ENCODE data around the gene SLCO2B1. TPM values are rescaled to one million over a fixed set of nuclear protein-coding genes. Genes with fewer than 3 reads are reported as not detected.

SLCO2B1 gene
- total and polyA plus RNA-seq, 4 experiments from 2014 or later = 2.4 to 2.8 TPM; not detected in 2

DNA sequence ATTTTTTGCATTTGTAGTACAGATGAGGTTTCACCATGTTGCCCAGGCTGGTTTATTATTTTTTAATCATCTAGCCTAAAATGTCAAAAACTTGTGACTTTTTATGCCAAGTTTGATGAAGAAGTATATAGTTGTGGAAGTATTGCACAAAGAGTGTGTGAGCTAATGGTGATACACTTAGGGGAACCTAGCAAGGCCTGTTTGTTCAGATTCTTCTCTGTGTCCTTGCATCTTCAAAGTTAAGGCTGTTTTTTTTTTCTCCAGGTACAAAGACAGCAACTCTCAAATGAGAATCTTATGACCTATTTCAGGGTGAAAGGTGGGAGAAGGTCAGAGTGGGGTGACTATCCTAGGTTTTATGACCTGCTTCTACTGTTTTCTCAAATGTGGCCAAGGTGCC lies 7.3 kb downstream of the SLCO2B1 start:
- CTCF ChIA-PET (ENCODE audit: partially characterized antibody) = interaction anchor here (0.7 to 6.9 kb wide), 3 partner anchors 13 to 47 kb away, joined by 3 to 30 read pairs (median 3); no protein-coding TSS in a partner anchor
- no peaks in the 10 kb centered on the region for H3K36me3 ChIP-seq (ENCODE audit: insufficient read depth, low read length)
- no peak overlapping the region for H3K4me3 ChIP-seq (ENCODE audit: low read length in 2 of 2)
- H3K4me3 Mint-ChIP-seq = no peak overlapping the region
- H3K9me3 Mint-ChIP-seq = peaks cover 0 to 10% (median 2%) of the 10 kb centered on the region in 8 donors
- H3K4me1 Mint-ChIP-seq = peaks cover 0 to 9% (median 2%) of the 10 kb centered on the region in 4 donors
- no peaks in the 10 kb centered on the region for H3K27me3 ChIP-seq (ENCODE audit: insufficient read depth, low read length)
- H3K27me3 Mint-ChIP-seq = no peaks in the 10 kb centered on the region
- no peaks in the 10 kb centered on the region for H3K9me3 ChIP-seq (ENCODE audit: control insufficient read depth in 1 of 2, low read length in 2 of 2)
- DNase-seq = no peak
- no peaks in the 10 kb centered on the region for H3K4me1 ChIP-seq (ENCODE audit: insufficient read depth, low read length)
- POLR2A ChIA-PET (ENCODE audit: partially characterized antibody) = no interaction called here
- no peaks in the 10 kb centered on the region for H3K36me3 Mint-ChIP-seq
- H3K27ac ChIP-seq (ENCODE audit: low read depth, low read length) = no peak overlapping the region
- intact Hi-C loops (cut with micrococcal nuclease) = no loop called here
- H3K27ac Mint-ChIP-seq = no peak overlapping the region

DNA sequence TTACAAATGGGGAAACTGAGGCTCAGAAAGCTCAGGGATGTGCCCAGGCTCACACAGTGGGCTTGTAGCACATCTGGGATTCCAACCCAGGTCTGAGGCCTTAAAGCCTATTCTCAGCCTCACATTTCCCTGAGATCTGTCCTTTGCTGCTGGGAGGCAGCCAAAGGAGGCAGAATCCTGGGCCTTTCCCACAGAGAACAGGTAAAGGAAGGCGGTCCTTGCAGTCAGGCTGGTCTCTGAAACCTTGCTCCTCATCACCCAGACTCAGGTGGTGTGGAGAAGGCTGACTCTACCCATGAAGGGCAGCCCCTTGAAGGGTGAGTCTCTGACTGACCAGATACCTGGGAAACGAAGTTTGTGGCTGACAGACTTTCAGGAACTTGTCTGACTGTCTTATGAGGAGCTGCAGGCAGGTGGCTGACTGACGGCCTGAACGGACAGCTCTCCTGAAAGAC lies 7.8 kb downstream of the SLCO2B1 start:
- Mint-ChIP-seq H3K36me3 (no peaks in the 10 kb centered on the region), H3K4me1 (peaks cover 0 to 9% (median 2%) of the 10 kb centered on the region in 4 donors), H3K27ac (no peak overlapping the region), H3K27me3 (peaks cover 2% of the 10 kb centered on the region in 2 donors), H3K9me3 (peaks cover 0 to 10% (median 2%) of the 10 kb centered on the region in 8 donors), H3K4me3 (no peak overlapping the region)
- no peaks in the 10 kb centered on the region for H3K36me3 ChIP-seq (ENCODE audit: insufficient read depth, low read length)
- POLR2A ChIA-PET (ENCODE audit: partially characterized antibody) = no interaction called here
- CTCF ChIA-PET (ENCODE audit: partially characterized antibody) = interaction anchor here (1.4 to 6.9 kb wide), 2 partner anchors 13 to 46 kb away, joined by 3 to 30 read pairs; no protein-coding TSS in a partner anchor
- no peak overlapping the region for H3K27ac ChIP-seq (ENCODE audit: low read depth, low read length)
- no peaks in the 10 kb centered on the region for H3K4me1 ChIP-seq (ENCODE audit: insufficient read depth, low read length)
- intact Hi-C loops (cut with micrococcal nuclease) = no loop called here
- no peaks in the 10 kb centered on the region for H3K27me3 ChIP-seq (ENCODE audit: insufficient read depth, low read length)
- H3K9me3 ChIP-seq (ENCODE audit: control insufficient read depth in 1 of 2, low read length in 2 of 2) = no peaks in the 10 kb centered on the region
- no peak overlapping the region for H3K4me3 ChIP-seq (ENCODE audit: low read length in 2 of 2)
- no peak for DNase-seq

DNA sequence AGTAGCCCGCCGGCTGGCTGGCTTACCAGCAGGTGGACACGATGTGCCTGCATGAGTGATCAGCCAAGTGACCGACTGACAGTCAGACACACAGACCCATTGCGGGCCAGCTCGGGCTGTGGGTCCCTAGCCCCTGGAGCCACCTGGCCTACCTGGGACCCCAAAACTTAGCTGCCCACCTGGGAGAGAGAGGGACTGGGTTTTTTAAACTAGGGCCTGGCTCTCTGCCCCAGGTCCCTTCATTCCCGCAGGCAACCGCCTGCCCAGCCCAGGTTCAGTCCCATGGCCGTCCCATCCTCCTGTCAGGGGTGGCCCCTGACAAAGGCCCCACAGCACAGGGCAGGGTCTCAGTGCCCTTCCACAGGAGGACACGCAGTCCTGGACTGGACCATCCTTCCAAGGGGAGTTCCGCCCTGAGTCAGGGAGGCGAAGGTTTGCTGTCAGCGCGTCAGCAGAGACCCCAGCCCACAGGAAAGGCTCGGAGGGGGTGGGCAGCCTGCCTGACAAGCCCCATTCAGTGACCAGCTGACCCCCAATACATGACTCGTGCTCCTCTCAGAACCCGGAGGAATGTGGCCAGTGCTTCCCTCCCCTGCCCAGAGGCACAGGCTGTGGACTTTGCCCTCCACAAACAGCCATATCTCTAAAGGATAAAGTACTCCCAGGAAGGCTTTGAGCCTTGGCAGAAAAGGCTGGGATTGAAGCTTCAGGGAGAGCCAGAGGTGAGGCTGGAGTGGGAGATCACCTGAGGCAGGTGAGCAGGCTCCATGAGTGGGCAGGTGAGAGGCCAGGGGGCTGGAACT lies 8.4 kb downstream of the SLCO2B1 start:
- Mint-ChIP-seq H3K4me3 (no peak overlapping the region), H3K4me1 (peaks cover 0 to 9% (median 2%) of the 10 kb centered on the region in 4 donors), H3K27ac (no peak overlapping the region), H3K9me3 (peaks cover 0 to 10% (median 2%) of the 10 kb centered on the region in 8 donors), H3K36me3 (no peaks in the 10 kb centered on the region), H3K27me3 (peaks cover 2 to 4% of the 10 kb centered on the region in 2 donors)
- Histone ChIP-seq H3K36me3 (ENCODE audit: insufficient read depth, low read length) (no peaks in the 10 kb centered on the region), H3K27me3 (ENCODE audit: insufficient read depth, low read length) (no peaks in the 10 kb centered on the region), H3K4me3 (ENCODE audit: low read length in 2 of 2) (no peak overlapping the region), H3K27ac (ENCODE audit: low read depth, low read length) (no peak overlapping the region), H3K9me3 (ENCODE audit: control insufficient read depth in 1 of 2, low read length in 2 of 2) (no peaks in the 10 kb centered on the region), H3K4me1 (ENCODE audit: insufficient read depth, low read length) (no peaks in the 10 kb centered on the region)
- no peak for DNase-seq
- ChIA-PET POLR2A (ENCODE audit: partially characterized antibody) (no interaction called here), CTCF (ENCODE audit: partially characterized antibody) (interaction anchor here (1.4 to 6.9 kb wide), 2 partner anchors 14 to 46 kb away, joined by 3 to 30 read pairs; no protein-coding TSS in a partner anchor)
- intact Hi-C loops (cut with micrococcal nuclease) = no loop called here

DNA sequence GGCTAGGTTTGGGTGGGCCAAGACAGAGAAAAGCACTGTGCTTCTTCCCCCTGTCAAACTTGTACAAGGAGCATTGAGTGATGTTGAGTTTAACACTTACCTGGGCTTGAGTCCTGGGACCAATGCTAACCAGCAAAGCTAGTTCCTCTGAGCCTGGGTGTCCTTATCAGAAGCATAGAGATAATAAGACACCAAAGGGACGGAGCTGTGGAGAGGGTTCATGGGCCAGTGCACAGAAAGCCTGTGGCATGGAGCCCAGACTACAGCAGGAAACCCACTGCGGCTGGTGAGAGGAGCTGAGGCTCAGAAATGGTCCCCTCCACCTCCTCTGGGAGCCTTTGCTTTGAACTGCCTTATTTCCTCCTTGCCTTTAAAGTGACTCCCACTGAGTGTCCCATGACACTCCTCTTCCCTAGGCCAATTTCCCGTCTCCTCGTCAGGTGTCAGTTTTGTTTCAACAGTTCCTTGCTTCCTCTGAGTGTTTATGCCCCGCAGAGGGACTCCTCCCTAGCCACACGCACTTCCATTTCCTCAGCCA lies 9.4 kb downstream of the SLCO2B1 start:
- H3K27me3 ChIP-seq (ENCODE audit: insufficient read depth, low read length) = no peaks in the 10 kb centered on the region
- no peaks in the 10 kb centered on the region for H3K36me3 ChIP-seq (ENCODE audit: insufficient read depth, low read length)
- H3K27ac ChIP-seq (ENCODE audit: low read depth, low read length) = no peak overlapping the region
- Mint-ChIP-seq H3K27me3 (peaks cover 2 to 7% of the 10 kb centered on the region in 2 donors), H3K9me3 (peaks cover 0 to 10% (median 2%) of the 10 kb centered on the region in 8 donors), H3K36me3 (no peaks in the 10 kb centered on the region), H3K27ac (no peak overlapping the region), H3K4me3 (no peak overlapping the region), H3K4me1 (peaks cover 0 to 9% (median 2%) of the 10 kb centered on the region in 4 donors)
- H3K4me3 ChIP-seq (ENCODE audit: low read length in 2 of 2) = no peak overlapping the region
- POLR2A ChIA-PET (ENCODE audit: partially characterized antibody) = no interaction called here
- intact Hi-C loops (cut with micrococcal nuclease) = no loop called here
- H3K4me1 ChIP-seq (ENCODE audit: insufficient read depth, low read length) = no peaks in the 10 kb centered on the region
- no peaks in the 10 kb centered on the region for H3K9me3 ChIP-seq (ENCODE audit: control insufficient read depth in 1 of 2, low read length in 2 of 2)
- DNase-seq = no peak
- CTCF ChIA-PET (ENCODE audit: partially characterized antibody) = no interaction called here

DNA sequence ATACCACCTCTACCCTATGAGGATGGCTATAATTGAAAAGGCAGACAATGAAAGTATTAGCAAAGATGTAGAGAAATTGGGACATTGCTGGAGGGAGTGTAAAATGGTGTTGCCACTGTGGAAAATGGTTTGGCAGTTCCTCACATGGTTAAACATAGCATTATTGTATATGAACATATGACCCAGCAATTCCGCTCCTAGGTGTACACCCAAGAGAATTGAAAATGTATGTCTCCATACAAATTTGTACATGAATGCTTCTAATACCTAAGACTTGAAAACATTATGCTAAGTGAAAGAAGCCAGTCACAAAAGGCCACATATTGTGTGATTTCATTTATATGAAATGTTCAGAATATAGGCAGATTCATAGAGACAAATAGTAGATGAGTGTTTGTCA lies 10.0 kb downstream of the SLCO2B1 start:
- H3K27me3 Mint-ChIP-seq = peaks cover 2 to 9% of the 10 kb centered on the region in 2 donors
- Histone ChIP-seq H3K4me3 (ENCODE audit: low read length in 2 of 2) (no peak overlapping the region), H3K4me1 (ENCODE audit: insufficient read depth, low read length) (no peaks in the 10 kb centered on the region), H3K27me3 (ENCODE audit: insufficient read depth, low read length) (no peaks in the 10 kb centered on the region), H3K9me3 (ENCODE audit: control insufficient read depth in 1 of 2, low read length in 2 of 2) (no peaks in the 10 kb centered on the region), H3K36me3 (ENCODE audit: insufficient read depth, low read length) (no peaks in the 10 kb centered on the region), H3K27ac (ENCODE audit: low read depth, low read length) (no peak overlapping the region)
- H3K4me1 Mint-ChIP-seq = peaks cover 0 to 9% (median 2%) of the 10 kb centered on the region in 4 donors
- no peak overlapping the region for H3K27ac Mint-ChIP-seq
- ChIA-PET POLR2A (ENCODE audit: partially characterized antibody) (no interaction called here), CTCF (ENCODE audit: partially characterized antibody) (no interaction called here)
- no peak for DNase-seq
- H3K36me3 Mint-ChIP-seq = no peaks in the 10 kb centered on the region
- intact Hi-C loops (cut with micrococcal nuclease) = no loop called here
- no peak overlapping the region for H3K4me3 Mint-ChIP-seq
- peaks cover 0 to 10% (median 2%) of the 10 kb centered on the region in 8 donors for H3K9me3 Mint-ChIP-seq

- Histone ChIP-seq H3K9me3 (ENCODE audit: control insufficient read depth in 1 of 2, low read length in 2 of 2) (no peaks in the 10 kb centered on the region), H3K36me3 (ENCODE audit: insufficient read depth, low read length) (no peaks in the 10 kb centered on the region), H3K4me1 (ENCODE audit: insufficient read depth, low read length) (no peaks in the 10 kb centered on the region), H3K27ac (ENCODE audit: low read depth, low read length) (no peak overlapping the region), H3K27me3 (ENCODE audit: insufficient read depth, low read length) (no peaks in the 10 kb centered on the region), H3K4me3 (ENCODE audit: low read length in 2 of 2) (no peak overlapping the region)
- peaks cover 2 to 9% of the 10 kb centered on the region in 2 donors for H3K27me3 Mint-ChIP-seq
- peaks cover 0 to 9% (median 2%) of the 10 kb centered on the region in 4 donors for H3K4me1 Mint-ChIP-seq
- DNase-seq = no peak
- peak overlapping the region in 2 of 7 donors; percentile 36 to 37 for H3K27ac Mint-ChIP-seq
- peak overlapping the region in 1 of 8 donors; percentile 33 for H3K4me3 Mint-ChIP-seq
- H3K36me3 Mint-ChIP-seq = no peaks in the 10 kb centered on the region
- ChIA-PET CTCF (ENCODE audit: partially characterized antibody) (interaction anchor here (0.9 kb wide), 1 partner anchor 16 kb away, joined by 5 read pairs; no protein-coding TSS in a partner anchor), POLR2A (ENCODE audit: partially characterized antibody) (no interaction called here)
- H3K9me3 Mint-ChIP-seq = peaks cover 0 to 10% (median 2%) of the 10 kb centered on the region in 8 donors
- intact Hi-C loops (cut with micrococcal nuclease) = no loop called here
These were observed 10.7 kb downstream of the SLCO2B1 start for GRCh38 chr11:75161506-75162095.

DNA sequence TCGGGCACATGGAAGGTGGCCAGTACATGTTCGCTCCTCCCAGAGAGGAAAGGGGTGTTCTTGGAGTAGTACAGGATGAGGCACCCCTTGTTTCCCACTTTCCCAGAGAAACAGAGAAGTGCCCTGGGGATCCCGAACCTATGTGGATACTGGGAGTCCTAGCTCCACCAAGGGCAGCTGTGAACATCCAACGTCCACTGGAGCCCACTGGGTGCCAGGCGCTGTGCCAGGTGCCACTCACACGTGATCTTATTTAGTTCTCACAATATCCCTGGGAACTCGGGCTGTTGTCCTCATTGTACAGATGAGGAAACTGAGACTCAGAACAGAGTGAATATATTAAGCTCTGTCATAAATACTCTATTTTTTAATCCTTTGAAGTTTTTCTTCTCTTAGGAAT lies 12.0 kb downstream of the SLCO2B1 start:
- DNase-seq = no peak
- no peak overlapping the region for H3K27ac ChIP-seq (ENCODE audit: low read depth, low read length)
- ChIA-PET CTCF (ENCODE audit: partially characterized antibody) (interaction anchor here (1.1 to 1.2 kb wide), 2 partner anchors 19 to 22 kb away, joined by 3 to 4 read pairs; no protein-coding TSS in a partner anchor), POLR2A (ENCODE audit: partially characterized antibody) (no interaction called here)
- no peaks in the 10 kb centered on the region for H3K9me3 ChIP-seq (ENCODE audit: control insufficient read depth in 1 of 2, low read length in 2 of 2)
- Mint-ChIP-seq H3K36me3 (no peaks in the 10 kb centered on the region), H3K9me3 (peaks cover 0 to 10% (median 2%) of the 10 kb centered on the region in 8 donors), H3K27ac (no peak overlapping the region), H3K4me1 (peaks cover 0 to 9% (median 2%) of the 10 kb centered on the region in 4 donors), H3K4me3 (no peak overlapping the region), H3K27me3 (peaks cover 2 to 9% of the 10 kb centered on the region in 2 donors)
- no peaks in the 10 kb centered on the region for H3K27me3 ChIP-seq (ENCODE audit: insufficient read depth, low read length)
- no peaks in the 10 kb centered on the region for H3K36me3 ChIP-seq (ENCODE audit: insufficient read depth, low read length)
- no peaks in the 10 kb centered on the region for H3K4me1 ChIP-seq (ENCODE audit: insufficient read depth, low read length)
- H3K4me3 ChIP-seq (ENCODE audit: low read length in 2 of 2) = no peak overlapping the region
- intact Hi-C loops (cut with micrococcal nuclease) = no loop called here
